SU-DHL-6 (cell line): Measurements from ENCODE around the gene GSTO2.

Experiments used
- H2AFZ ChIP-seq: fragments of 200-600 bp; sonication (generic); 2 replicates; pipeline ENCODE4 v1.6.1; 2014; ENCODE audit warnings: low read depth, mild to moderate bottlenecking, moderate library complexity, mixed read lengths, antibody characterized with exemption, low read length; ENCODE audit not compliant: severe bottlenecking
- H3F3A ChIP-seq: fragments of 200-600 bp; shearing (Covaris generic); 2 replicates; pipeline ENCODE4 v1.6.0; 2016; ENCODE audit warnings: antibody characterized with exemption, mild to moderate bottlenecking; ENCODE audit not compliant: insufficient read depth
- H3K27ac ChIP-seq: fragments of 200-600 bp; sonication (generic); 2 replicates; pipeline ENCODE4 v1.5.1; 2016; ENCODE audit warnings: low read depth, mild to moderate bottlenecking, low read length, moderate library complexity, mixed read lengths
- H3K27me3 ChIP-seq: fragments of 200-600 bp; sonication (generic), shearing (Covaris generic); 2 replicates; pipeline ENCODE4 v1.6.0; 2014; ENCODE audit warnings: mild to moderate bottlenecking, low read length
- H3K36me3 ChIP-seq: fragments of 200-600 bp; sonication (generic); 2 replicates; pipeline ENCODE4 v1.6.1; 2014; ENCODE audit warnings: mild to moderate bottlenecking, low read length, mixed read lengths
- H3K4me2 ChIP-seq: fragments of 300-600, 200-600 bp; shearing (Covaris generic), sonication (generic); 2 replicates; pipeline ENCODE4 v1.6.0; 2014; ENCODE audit warnings: low read length, low read depth, mild to moderate bottlenecking; ENCODE audit not compliant: poor library complexity, severe bottlenecking
- H3K4me3 ChIP-seq: fragments of 200-600 bp; sonication (generic); 2 replicates; pipeline ENCODE4 v1.5.1; 2014; ENCODE audit warnings: antibody characterized with exemption, low read length, mild to moderate bottlenecking, mixed read lengths; ENCODE audit not compliant: insufficient read depth, poor library complexity, severe bottlenecking
- H3K79me2 ChIP-seq: fragments of 200-600 bp; sonication (generic); 2 replicates; pipeline ENCODE4 v1.6.1; 2014; ENCODE audit warnings: mild to moderate bottlenecking, low read length, moderate library complexity; ENCODE audit not compliant: insufficient read depth
- H3K9ac ChIP-seq: fragments of 200-600 bp; sonication (generic); 2 replicates; pipeline ENCODE4 v1.7.0; 2014; ENCODE audit warnings: mild to moderate bottlenecking, low read length
- H3K9me2 ChIP-seq: fragments of 200-600 bp; sonication (generic); replicated peaks from 2 replicates; pipeline ENCODE4 v1.6.1; 2014; ENCODE audit warnings: low read length; ENCODE audit not compliant: insufficient read depth
- H3K9me3 ChIP-seq: fragments of 200-600 bp; sonication (generic); 2 replicates; pipeline ENCODE4 v1.6.1; 2014; ENCODE audit warnings: low read length, mixed read lengths; ENCODE audit not compliant: insufficient read depth
- H4K20me1 ChIP-seq: fragments of 200-600 bp; sonication (generic); 2 replicates; pipeline ENCODE4 v1.6.1; 2014; ENCODE audit warnings: low read depth, mild to moderate bottlenecking, antibody characterized with exemption, low read length, moderate library complexity, mixed read lengths
- EZH2phosphoT487 ChIP-seq: fragments of 200-600 bp; sonication (generic), shearing (Covaris generic); conservative IDR thresholded peaks from 2 replicates; pipeline ENCODE4 v1.6.1; 2018; ENCODE audit warnings: mild to moderate bottlenecking, antibody characterized with exemption, low read length, moderate library complexity, mixed read lengths
- TF ChIP-seq, protein P1 (sequence below): fragments of 200-600 bp; sonication (generic); IDR thresholded peaks from one replicate; pipeline ENCODE4 v1.5.1; 2017; ENCODE audit warnings: antibody characterized with exemption, mild to moderate bottlenecking, low read length, moderate library complexity; ENCODE audit not compliant: insufficient read depth, poor library complexity, severe bottlenecking

GSTO2 gene

DNA sequence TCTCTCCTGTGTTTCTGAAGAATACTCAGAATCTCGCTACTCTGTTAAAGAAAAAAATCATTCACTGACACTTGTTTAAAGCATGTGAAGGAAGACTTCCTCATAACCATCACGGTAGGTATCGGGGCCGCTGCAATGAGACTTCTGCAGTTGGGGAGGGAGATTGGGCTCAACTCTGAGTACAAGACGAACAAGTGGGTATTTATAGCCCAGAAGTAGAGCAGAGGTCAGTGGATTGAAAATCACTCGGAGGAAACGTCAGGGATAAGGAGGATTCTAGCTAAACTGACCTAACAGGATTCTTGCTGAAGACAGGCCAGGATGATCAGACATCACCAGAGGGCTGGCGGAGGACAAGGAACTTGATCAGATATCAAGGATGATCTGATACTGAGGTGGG lies 35.9 kb downstream of the GSTO2 start:
- no peaks in the 10 kb centered on the region for H4K20me1 ChIP-seq
- H3K4me3 ChIP-seq: no peak overlapping the region
- no peak overlapping the region for H2AFZ ChIP-seq
- TF ChIP-seq, protein P1, sequence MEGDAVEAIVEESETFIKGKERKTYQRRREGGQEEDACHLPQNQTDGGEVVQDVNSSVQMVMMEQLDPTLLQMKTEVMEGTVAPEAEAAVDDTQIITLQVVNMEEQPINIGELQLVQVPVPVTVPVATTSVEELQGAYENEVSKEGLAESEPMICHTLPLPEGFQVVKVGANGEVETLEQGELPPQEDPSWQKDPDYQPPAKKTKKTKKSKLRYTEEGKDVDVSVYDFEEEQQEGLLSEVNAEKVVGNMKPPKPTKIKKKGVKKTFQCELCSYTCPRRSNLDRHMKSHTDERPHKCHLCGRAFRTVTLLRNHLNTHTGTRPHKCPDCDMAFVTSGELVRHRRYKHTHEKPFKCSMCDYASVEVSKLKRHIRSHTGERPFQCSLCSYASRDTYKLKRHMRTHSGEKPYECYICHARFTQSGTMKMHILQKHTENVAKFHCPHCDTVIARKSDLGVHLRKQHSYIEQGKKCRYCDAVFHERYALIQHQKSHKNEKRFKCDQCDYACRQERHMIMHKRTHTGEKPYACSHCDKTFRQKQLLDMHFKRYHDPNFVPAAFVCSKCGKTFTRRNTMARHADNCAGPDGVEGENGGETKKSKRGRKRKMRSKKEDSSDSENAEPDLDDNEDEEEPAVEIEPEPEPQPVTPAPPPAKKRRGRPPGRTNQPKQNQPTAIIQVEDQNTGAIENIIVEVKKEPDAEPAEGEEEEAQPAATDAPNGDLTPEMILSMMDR: no peak
- no peak for TF ChIP-seq EZH2phosphoT487
- no peaks in the 10 kb centered on the region; the same call in 1 of the 2 replicates for H3F3A ChIP-seq
- no peaks in the 10 kb centered on the region for H3K36me3 ChIP-seq
- H3K9me3 ChIP-seq: no peaks in the 10 kb centered on the region
- no peaks in the 10 kb centered on the region for H3K9me2 ChIP-seq
- no peak overlapping the region for H3K27ac ChIP-seq
- no peak overlapping the region for H3K4me2 ChIP-seq
- no peak overlapping the region for H3K9ac ChIP-seq
- H3K27me3 ChIP-seq: no peaks in the 10 kb centered on the region
- H3K79me2 ChIP-seq: no peaks in the 10 kb centered on the region

DNA sequence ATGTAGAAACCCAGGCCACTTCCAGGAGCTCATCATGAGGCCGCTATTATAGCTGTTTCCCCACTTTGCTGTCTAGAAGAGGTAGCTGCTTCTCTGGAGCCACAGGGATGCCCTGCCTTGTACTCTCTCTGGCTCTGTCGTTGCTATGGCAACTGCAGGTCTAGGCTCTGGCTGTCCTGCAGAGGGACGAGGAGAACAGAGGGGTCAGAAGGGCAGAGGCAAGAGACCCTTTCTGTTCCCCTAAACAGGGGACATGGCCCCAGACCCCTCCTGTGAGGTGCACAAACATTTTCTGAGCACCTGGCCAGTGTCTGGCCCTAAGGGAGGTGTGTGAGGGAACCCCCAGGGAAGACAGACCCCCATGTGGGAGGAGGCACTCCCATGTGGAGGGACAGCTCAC lies 37.9 kb downstream of the GSTO2 start:
- no peaks in the 10 kb centered on the region for H3K9me2 ChIP-seq
- no peaks in the 10 kb centered on the region for H3K9me3 ChIP-seq
- TF ChIP-seq, protein P1: no peak
- no peak for TF ChIP-seq EZH2phosphoT487
- no peak overlapping the region for H3K27ac ChIP-seq
- H3K79me2 ChIP-seq: no peaks in the 10 kb centered on the region
- H3K36me3 ChIP-seq: no peaks in the 10 kb centered on the region
- no peak overlapping the region for H3K4me3 ChIP-seq
- no peaks in the 10 kb centered on the region; the same call in 1 of the 2 replicates for H4K20me1 ChIP-seq
- H3K27me3 ChIP-seq: no peaks in the 10 kb centered on the region
- no peak overlapping the region for H3K4me2 ChIP-seq
- H2AFZ ChIP-seq: no peak overlapping the region
- no peaks in the 10 kb centered on the region; the same call in 1 of the 2 replicates for H3F3A ChIP-seq
- no peak overlapping the region for H3K9ac ChIP-seq

DNA sequence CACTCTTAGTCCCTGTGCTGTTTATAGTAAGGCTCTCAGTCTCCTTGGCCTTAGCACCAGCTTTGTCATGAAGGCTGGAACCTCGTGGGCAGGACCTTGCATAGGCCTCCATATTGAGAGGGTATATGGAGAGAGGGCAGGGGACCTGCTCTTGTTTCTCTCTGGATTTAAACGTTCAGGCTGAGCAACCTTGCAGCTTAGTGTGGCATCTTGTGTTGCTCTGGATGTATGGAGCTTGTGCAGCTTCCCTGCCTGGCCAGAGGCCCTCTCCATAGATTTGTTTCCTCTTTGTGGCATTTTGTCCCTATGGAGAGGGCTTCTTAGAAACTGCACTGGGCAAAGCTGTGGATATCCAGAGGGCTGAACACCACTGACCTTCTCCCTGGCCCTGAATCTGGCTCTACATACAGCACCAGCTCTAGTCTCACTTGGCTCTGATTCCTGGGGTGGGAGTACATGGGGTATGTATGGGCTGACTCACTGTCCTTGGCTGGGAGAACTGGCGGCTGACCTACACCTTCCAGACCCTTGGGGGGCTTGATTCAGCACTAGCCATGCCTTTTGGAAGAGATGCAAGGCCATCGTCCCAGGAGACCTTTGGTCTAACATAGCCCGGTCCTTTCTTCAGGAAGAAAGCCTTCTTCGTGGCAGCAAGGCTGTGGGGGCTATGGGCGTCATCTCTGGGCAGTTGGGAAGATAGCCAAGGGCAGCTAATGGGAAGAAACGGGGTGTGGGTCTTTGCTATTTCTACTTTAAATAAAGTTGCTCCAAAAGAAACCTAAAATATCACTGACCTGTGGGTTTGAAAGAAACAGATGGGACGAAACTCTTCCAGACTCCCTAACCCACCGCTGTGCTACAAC lies 38.8 kb downstream of the GSTO2 start:
- Histone ChIP-seq H3K27ac (no peak overlapping the region), H4K20me1 (no peaks in the 10 kb centered on the region; the same call in 1 of the 2 replicates), H3K9me3 (no peaks in the 10 kb centered on the region), H3K9ac (no peak overlapping the region), H3K4me3 (no peak overlapping the region), H3K36me3 (no peaks in the 10 kb centered on the region), H3K4me2 (no peak overlapping the region), H3K79me2 (no peaks in the 10 kb centered on the region), H3F3A (no peaks in the 10 kb centered on the region; the same call in 1 of the 2 replicates), H3K9me2 (no peaks in the 10 kb centered on the region), H2AFZ (no peak overlapping the region), H3K27me3 (no peaks in the 10 kb centered on the region)
- TF ChIP-seq, protein P1: no peak
- no peak for TF ChIP-seq EZH2phosphoT487
